HG02870 (cell line): Measurements from ENCODE around the gene PRPF6.

Source experiments
- ATAC-seq: cut with Tn5 transposase; IDR thresholded peaks from one replicate; pipeline ENCODE4 v1.9.1; 2021; ENCODE audit warnings: mild to moderate bottlenecking, moderate library complexity; ENCODE audit not compliant: unreplicated experiment

Gene PRPF6

DNA sequence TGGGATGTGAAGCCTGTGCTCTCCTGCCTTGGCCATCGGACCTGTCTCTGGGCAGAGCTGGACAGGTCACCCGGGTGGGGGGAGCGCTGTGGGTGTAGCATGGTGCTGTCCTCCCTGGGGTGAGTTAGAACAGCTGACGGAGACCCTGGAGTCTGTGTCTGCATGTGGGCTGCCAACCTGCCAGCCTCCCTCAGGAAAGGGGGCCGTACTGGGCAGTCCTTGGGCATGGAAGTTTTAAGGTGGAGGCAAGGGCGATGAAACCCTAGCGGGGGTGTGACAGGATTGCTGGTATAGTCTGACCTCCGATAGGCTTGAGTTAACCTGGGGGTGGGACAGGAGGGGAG, 66.1 kb downstream of the PRPF6 start:
- no peak for ATAC-seq

- no peak for ATAC-seq
Observed at GRCh38 chr20:64047968-64048401, 67.1 kb downstream of the PRPF6 start.

GRCh38 chr20:64048402-64049044, 67.6 kb downstream of the PRPF6 start:
- ATAC-seq, result no peak

DNA sequence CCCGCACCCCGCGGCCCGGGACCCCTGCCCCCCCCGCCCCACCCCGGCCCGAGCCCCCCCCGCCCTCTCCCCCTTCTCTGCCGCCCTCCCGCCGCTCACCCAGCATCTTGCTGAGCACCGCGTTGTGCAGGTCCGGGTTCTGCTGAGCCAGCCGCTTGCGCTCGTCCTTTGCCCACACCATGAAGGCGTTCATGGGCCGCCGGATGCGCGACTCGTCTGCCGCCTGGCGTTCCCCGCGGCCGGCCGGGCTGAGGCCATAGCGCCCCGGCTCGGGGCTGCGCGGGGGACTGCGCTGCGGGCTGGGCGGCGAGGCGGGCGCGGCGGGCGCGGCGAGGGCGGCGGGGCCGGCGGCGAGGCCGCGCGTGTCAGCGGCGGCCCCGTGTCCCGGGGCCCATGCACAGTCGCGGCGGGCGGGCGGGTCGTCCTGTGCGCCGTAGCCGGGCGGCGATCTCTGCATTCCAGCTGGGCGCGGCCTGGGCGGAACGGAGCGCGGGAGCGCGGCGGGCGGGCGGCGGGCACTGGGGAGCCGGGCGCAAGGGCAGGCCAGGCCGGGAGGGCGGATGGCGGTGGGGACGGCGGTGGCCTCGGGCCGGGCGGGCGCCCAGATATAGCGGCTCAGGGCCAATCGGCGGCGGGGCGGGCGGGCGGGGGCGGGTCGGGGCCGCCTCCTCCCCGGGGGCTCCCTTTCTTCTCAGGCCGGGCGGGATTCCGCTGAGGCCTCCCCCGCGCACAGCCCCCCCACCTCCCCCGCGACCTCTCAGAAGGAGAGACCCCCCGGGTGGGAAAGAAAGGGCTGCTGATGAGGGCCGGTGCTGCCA, 68.3 kb downstream of the PRPF6 start, which contains the start of gene SOX18:
SOX18 (minus strand) TSS at position 580 of the 818 bp plus-strand sequence; CDS start at position 457, 123 bp downstream.
- ATAC-seq, result no peak

GRCh38 chr20:64049878-64050260, 68.9 kb downstream of the PRPF6 start:
- ATAC-seq, result no peak

DNA sequence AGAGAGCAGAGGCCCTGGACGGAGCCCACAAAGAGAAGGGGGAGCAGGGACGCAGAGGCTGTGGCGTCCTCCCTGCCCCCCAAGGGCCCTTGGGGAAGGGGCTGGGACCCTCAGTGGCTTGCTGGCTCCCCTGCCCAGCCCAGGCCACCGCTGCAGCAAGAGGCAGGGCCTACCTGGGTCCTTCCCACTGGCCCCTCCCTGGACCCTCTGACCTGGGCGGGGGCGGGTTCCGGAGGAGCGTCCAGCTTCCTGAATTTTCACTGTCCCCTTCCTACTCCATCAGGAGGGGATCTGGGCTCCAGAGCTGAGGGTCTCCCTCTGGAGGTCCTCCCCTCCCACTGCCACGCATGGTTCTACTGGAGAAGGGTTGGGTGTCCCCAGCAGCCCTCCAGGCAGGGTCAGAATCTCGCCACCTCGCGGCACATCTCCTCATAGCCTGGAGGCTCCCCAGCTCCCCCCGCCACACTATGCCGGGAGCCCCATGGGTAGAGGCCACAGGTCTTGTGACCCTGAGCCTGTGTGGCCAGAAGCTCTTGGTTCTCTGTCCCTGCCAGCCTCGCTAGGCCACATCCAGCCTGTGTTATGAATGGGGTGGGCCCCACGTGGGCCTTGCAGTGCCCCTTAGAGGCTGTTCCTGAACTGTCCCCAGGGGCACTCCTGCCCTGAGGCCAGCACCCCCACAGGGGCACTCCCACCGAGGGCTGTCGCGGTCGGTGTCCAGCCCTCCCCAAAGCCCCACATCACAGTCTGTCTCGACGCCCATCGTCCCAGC, 69.5 kb downstream of the PRPF6 start:
- no peak for ATAC-seq

GRCh38 chr20:64051033-64051452, 70.1 kb downstream of the PRPF6 start:
- ATAC-seq, result no peak

DNA sequence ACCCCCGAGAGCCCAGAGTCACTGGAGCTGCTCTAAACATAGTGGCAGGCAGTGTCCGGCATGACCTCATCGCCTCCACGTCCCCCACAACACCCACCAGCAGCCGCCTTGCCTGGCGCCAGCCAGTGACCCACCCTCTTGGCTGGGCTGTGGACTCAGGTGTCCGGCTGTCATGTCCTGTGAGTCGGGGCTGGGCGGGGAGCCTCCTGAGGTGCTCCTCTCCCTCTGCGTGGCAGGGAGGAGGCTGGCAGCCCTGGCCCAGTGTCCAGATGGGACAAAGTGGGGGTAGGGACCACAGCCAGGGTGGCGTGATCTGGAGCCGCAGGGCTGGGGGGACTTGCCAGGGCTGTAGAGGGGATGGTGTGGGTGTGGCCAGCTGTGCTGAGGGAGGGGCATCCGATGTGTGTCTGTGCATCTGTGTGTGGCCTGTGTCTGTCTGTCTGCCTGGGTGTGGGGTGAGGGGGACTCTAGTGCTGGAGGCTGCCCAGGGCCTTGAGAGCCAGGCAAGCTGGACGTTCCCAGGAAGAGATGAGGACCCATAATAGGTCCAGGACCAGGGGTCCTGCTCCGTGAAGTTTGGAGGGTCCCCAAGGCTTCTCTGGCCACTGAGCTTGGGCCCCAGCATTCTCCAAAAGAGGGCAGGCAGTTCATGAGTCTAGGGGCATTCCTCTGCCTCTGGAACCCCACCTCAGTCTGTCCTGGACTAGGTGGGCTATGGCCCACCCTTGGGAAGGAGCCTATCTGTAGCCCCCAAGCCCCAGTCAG, 70.8 kb downstream of the PRPF6 start:
- ATAC-seq, result no peak

- no peak for ATAC-seq
Observed at GRCh38 chr20:64052326-64052722, 71.4 kb downstream of the PRPF6 start.

DNA sequence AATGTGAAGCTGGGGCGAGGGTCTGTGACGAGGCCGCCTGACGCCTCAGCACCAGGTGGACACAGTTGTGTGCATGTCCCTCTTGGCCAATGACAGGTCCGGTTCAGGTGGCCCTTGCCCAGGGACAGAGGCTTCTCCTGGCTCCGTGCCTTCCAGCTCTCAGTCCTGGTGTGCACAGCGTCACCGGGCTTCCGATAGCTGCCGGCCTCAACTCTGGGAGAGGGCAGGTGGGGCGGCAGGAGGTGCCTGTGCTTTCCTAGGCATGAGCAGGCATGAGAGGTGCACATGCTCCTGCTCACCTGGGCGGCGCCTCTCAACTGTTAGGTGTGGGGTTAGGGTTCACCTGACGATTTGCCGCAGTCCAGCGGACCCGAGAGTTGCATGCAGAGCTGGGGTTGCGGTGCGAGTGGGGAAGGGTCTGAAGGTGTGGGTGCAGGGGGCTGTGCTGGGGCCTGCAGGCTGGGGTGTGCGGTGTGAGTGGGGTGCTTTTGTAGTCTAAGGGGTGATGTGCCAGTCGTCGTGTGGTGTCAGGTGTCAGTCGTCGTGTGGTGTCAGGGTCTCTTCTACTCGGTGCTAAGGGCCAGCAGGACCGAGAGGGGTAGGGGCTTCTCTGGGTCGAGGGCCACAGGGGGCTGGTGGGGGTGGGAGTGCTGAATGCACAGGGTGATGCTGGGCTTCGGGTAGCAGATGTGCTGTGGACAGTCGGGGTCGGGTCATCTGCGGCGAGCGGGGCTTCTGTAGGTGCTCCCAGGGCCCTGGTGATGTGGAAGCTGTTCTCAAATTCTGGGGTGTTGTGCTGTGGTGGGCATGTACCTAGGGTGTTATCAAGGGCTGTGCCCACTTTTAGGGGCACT, 72.3 kb downstream of the PRPF6 start:
- ATAC-seq, result no peak

GRCh38 chr20:64053841-64054661, 73.1 kb downstream of the PRPF6 start:
- ATAC-seq, result no peak

DNA sequence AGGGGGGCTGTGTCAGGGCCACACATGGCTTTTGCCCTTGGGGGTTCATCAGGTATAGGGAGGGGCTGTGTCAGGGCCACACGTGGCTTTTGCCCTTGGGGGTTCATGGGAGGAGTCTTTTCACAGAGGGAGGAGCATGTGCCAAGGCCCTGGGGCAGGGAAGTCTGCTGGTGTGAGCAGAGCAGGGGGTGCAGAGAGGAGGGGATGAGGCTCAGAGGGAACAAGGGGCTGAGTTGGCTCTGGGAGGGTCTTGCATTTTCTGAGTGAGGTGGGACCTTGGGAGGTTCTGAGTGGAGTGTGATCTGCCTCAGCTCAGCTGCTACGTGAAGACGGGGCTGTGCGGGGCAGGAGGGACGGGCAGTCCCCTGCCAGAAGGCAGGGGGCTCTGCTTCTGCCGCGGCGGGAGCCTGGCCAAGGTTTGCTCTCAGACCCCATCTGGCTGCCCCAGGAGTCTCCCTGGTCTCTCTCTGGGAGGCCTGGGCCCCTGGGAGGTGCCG, 74.5 kb downstream of the PRPF6 start:
- ATAC-seq, result no peak

DNA sequence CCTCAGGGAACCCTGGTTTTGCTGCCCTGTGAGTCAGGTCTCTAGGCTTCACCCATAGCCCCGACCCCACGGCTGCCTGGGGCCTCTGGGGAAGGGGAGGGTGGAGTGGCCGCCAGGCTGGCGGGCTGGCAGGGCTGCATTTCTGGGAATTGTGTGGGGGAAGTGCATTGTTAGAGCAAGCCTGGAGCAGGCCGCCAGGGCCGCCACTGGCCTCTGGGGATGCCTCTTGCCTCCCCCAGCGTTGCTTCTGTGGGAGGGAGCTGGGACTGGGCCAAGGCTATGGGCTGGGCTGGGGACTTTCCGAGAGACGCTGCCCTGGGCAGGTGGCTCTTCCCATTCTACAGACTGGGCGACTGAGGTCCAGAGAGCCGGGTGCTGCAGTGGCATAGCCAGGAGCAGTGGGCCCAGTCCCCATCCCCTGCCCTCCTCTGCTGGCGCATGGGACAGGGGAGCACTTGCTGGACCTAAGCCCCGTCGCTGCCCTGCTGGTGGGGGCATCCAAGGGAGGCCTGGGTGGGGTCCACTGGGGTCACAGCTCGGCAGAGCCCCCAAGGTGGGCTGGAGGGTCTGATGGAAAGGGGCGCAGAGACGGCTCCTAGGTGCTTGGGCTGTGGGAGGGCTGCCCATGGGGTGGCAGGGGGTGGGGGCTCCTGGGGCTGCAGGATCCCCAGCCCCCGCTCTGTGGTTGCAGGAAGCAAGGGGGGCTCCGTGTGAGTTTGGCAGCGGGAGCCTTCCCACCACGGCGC, 75.1 kb downstream of the PRPF6 start:
- no peak for ATAC-seq

DNA sequence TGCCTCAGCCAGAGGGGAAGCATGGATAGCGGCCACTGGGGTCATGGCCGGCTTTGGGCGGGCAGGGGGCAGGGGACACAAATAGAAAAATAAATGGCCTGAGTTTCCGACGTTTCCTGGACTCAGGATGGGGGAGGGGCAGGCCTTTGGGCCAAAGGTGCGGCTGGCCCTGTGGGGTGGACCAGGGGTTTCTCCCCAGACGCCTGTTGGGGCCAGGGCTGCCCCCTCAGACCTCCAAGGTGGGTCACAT, 75.6 kb downstream of the PRPF6 start:
- no peak for ATAC-seq

- no peak for ATAC-seq
Observed at GRCh38 chr20:64056889-64057627, 76.1 kb downstream of the PRPF6 start.

DNA sequence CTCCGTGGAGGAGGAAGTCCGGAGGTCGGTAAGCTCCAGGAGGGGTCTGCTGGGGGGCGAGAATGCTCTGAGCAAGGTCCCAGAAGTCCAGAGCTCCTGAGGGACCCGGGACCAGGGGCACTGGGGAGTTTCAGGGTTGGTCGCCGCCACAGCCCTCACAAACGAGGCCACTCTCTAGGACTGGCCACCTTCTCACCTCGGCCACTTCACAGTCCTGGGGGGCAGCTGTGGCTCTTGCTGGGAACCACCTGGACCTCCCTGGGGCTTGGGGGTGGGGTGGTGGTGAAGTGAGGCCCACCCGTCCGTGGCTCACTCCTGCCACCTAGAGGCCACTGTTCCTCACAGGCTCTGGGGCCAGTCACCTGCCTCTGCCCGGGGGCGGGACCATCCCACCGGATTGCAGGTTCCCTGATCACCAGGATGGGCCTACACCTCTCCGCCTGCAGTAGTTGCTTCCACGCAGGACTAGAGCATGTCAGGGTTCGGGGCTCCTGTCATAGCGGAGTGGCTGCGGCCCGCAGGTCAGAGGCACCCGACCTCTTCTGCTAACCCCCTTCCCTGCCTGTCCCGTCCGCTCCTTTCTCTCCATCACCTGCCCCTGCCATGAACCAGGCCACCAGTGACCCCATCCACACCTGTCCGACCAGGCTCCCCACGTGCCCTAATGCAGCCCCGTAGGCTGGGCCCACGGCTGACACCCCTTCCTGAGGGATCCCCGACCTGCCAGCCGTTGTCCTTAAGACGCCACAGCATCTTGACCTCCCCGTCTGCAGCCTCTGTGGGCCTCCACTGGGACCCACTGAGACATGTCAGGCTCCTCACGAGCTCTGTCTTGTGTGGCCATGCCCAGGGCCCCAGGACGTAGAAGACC, 76.9 kb downstream of the PRPF6 start:
- no peak for ATAC-seq

DNA sequence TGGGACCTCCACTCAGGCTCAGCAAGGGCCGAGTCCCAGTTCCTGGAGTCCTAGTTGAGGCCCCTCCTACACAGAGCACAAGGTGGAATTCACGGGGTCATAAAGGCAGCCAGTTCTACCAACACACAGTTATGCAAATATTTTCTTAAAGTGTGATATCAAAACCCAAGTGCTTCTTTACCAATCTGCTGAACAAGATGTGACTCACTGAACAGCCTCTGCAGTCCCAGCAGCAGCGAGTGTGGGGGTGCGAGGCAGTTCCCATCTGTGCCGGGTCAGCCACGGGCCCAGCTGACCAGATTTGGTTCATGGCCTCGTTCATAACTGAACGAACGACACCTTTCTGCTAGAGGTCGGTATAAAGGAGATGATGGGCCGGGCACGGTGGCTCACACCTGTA, 77.6 kb downstream of the PRPF6 start:
- no peak for ATAC-seq
